K562 (cell line): Measurements from ENCODE around the gene METTL24. TPM values are rescaled to one million over a fixed set of nuclear protein-coding genes. Genes with fewer than 3 reads are reported as not detected.

Experiments
- ATAC-seq: fragments of 200-7000 bp; cut with Tn5 transposase; 3 replicates; pipeline ENCODE4 v1.9.1; 2020; ENCODE audit warnings: moderate library complexity
- BruUV-seq: library from RNA; stranded (reverse); fragments of 400-500 nt; replicated peaks from 2 replicates; lab custom pipeline; 2021; lab: Mats Ljungman, UMichigan
- CTCF ChIA-PET: fragments of 300-600 bp; formaldehyde crosslinking; extraction: SDS; loops from one replicate; lab custom pipeline; 2021; ENCODE audit warnings: low intra/inter-chr PET ratio; lab: Yijun Ruan, JAX
- POLR2A ChIA-PET: fragments of 300-600, 350-650 bp; sonication (Branson Sonifier 250); formaldehyde crosslinking; extraction: SDS; loops from one replicate; lab custom pipeline; 2021; ENCODE audit warnings: antibody characterized with exemption, inconsistent platforms; lab: Yijun Ruan, JAX
- DNase-seq, 4 experiments: peaks; one replicate each; pipeline versions ENCODE4 v3.0.0 to v3.0.0-alpha.2; 2011 to 2018; ENCODE audit warnings: low spot score in 3 of 4, mixed read lengths in 3 of 4; ENCODE audit errors: extremely low read depth in 1 of 4
- FAIRE-seq: peaks from 2 replicates; lab custom pipeline; 2011; peaks lifted over from hg19 to GRCh38; lab: Jason Lieb, UNC
- H2AFZ ChIP-seq: 2 replicates; pipeline ENCODE4 v1.6.0; 2011; ENCODE audit warnings: low read depth, low read length, control low read depth, inconsistent platforms
- H3K27ac ChIP-seq: fragments of 200-600 bp; 3 replicates; pipeline ENCODE4 v1.8.0; 2011; ENCODE audit warnings: low read depth, mild to moderate bottlenecking, control low read depth, inconsistent platforms, low read length, moderate library complexity, mixed read lengths; ENCODE audit errors: extremely low read depth
- H3K27me3 ChIP-seq, 2 experiments: fragments of 300-600 bp in 1 of 2; 2 replicates in 1 of 2; 3 replicates in 1 of 2; pipeline versions ENCODE4 v1.6.0 to v1.8.0; 2011; ENCODE audit warnings: inconsistent platforms in 2 of 2, low read length in 2 of 2, mild to moderate bottlenecking in 1 of 2, mixed read lengths in 1 of 2, moderate library complexity in 1 of 2; ENCODE audit not compliant: control insufficient read depth in 2 of 2, insufficient read depth in 2 of 2
- H3K36me3 ChIP-seq: fragments of 300-600 bp; 3 replicates; pipeline ENCODE4 v1.8.0; 2011; ENCODE audit warnings: mild to moderate bottlenecking, low read length, inconsistent platforms; ENCODE audit not compliant: control insufficient read depth, insufficient read depth
- H3K4me1 ChIP-seq, 2 experiments: fragments of 200-600 bp in 1 of 2; replicated peaks in 1 of 2; 2 replicates in 1 of 2; 3 replicates in 1 of 2; pipeline versions ENCODE4 v1.5.1 to v1.8.0; 2011; ENCODE audit warnings: inconsistent platforms in 2 of 2, low read length in 2 of 2, mild to moderate bottlenecking in 1 of 2, mixed read lengths in 1 of 2, moderate library complexity in 1 of 2; ENCODE audit not compliant: control insufficient read depth in 2 of 2, insufficient read depth in 2 of 2
- H3K4me2 ChIP-seq: 2 replicates; pipeline ENCODE4 v1.6.1; 2011; ENCODE audit warnings: low read length, control low read depth, inconsistent platforms, mixed read lengths; ENCODE audit not compliant: insufficient read depth
- H3K4me3 ChIP-seq: fragments of 200-600 bp; sonication (generic), shearing (Covaris generic); 2 replicates; pipeline ENCODE4 v1.5.1; 2016; ENCODE audit warnings: control low read depth, inconsistent platforms
- H3K79me2 ChIP-seq: fragments of 200-600 bp; 3 replicates; pipeline ENCODE4 v1.8.0; 2011; ENCODE audit warnings: low read length, inconsistent platforms; ENCODE audit not compliant: control insufficient read depth, insufficient read depth
- H3K9ac ChIP-seq, 2 experiments: 2 replicates each; pipeline versions ENCODE4 v1.6.0 to v1.6.1; 2011; ENCODE audit warnings: low read depth in 2 of 2, low read length in 2 of 2, control low read depth in 1 of 2, inconsistent platforms in 1 of 2, mild to moderate bottlenecking in 1 of 2, mixed read lengths in 1 of 2; ENCODE audit not compliant: insufficient read depth in 1 of 2
- H3K9me1 ChIP-seq: one replicate; pipeline ENCODE4 v1.6.0; 2011; ENCODE audit warnings: inconsistent platforms, mild to moderate bottlenecking, low read length, moderate library complexity; ENCODE audit not compliant: control insufficient read depth, insufficient read depth
- H3K9me3 ChIP-seq: replicated peaks from 2 replicates; pipeline ENCODE4 v1.5.1; 2011; ENCODE audit warnings: low read depth, low read length, inconsistent platforms; ENCODE audit not compliant: control insufficient read depth, insufficient read depth
- H4K20me1 ChIP-seq: replicated peaks from 2 replicates; pipeline ENCODE4 v1.6.1; 2011; ENCODE audit warnings: low read length, inconsistent platforms, mixed read lengths; ENCODE audit not compliant: control insufficient read depth, insufficient read depth
- C11orf30 ChIP-seq: fragments of 450-650 bp; IDR thresholded peaks from 2 replicates; pipeline ENCODE4 v1.6.1; 2016; ENCODE audit warnings: low read depth, mild to moderate bottlenecking
- IRF1 ChIP-seq: sonication (generic); formaldehyde crosslinking; IDR thresholded peaks from 2 replicates; pipeline ENCODE4 v1.8.0; 2022; ENCODE audit warnings: missing genetic modification reagents, mild to moderate bottlenecking, borderline replicate concordance
- KDM2B ChIP-seq: fragments of 250-450 bp; sonication (Bioruptor Pico); IDR thresholded peaks from 2 replicates; pipeline ENCODE4 v1.8.0; 2021; ENCODE audit warnings: mild to moderate bottlenecking, moderate library complexity
- MAFF ChIP-seq: IDR thresholded peaks from 2 replicates; pipeline ENCODE4 v1.6.1; 2012; ENCODE audit warnings: low read length, improper control_type of control experiment
- MAFG ChIP-seq: fragments of 450-650 bp; conservative IDR thresholded peaks from 2 replicates; pipeline ENCODE4 v1.6.1; 2016; ENCODE audit warnings: missing genetic modification characterization, missing compliant biosample characterization
- MAFK ChIP-seq: IDR thresholded peaks from 2 replicates; pipeline ENCODE4 v1.6.1; 2011; ENCODE audit warnings: low read length, improper control_type of control experiment
- ZNF316 ChIP-seq: fragments of 450-650 bp; IDR thresholded peaks from 2 replicates; pipeline ENCODE4 v1.6.1; 2016
- ZNF584 ChIP-seq: fragments of 200-800 bp; sonication (Bioruptor generic); IDR thresholded peaks from 2 replicates; pipeline ENCODE4 v1.6.1; 2016; ENCODE audit warnings: low read depth, mild to moderate bottlenecking, missing genetic modification characterization, missing compliant biosample characterization
- WGBS: fragments of 100-300 bp; shearing (Covaris generic); methylation state at CpG from one replicate; pipeline ENCODE4 v1.1.6; 2016; ENCODE audit warnings: low coverage, mixed read lengths; ENCODE audit not compliant: insufficient coverage; ENCODE audit errors: missing lambda C conversion rate; 5-methylcytosine and 5-hydroxymethylcytosine counted together
- in situ Hi-C: fragments of 300-500 bp; cut with MboI; formaldehyde crosslinking; loops from 4 replicates; pipeline ENCODE4 v1.15.0; 2018; ENCODE audit warnings: inconsistent platforms, mixed read lengths
- intact Hi-C: fragments of 100-400 bp; cut with micrococcal nuclease; formaldehyde crosslinking; loops from 2 replicates; pipeline ENCODE4 v1.14.2; 2022
- polyA plus RNA-seq, 8 experiments: library from polyadenylated mRNA; depleted of rRNA in 4 of 8; stranded (reverse) in 5 of 8; unstranded in 3 of 8; fragments of >200 nt; fragmentation: Nextera tagmentation in 2 of 8; fragmentation: Illumina TruSeq in 1 of 8; extraction: Ambion mirVana in 2 of 8; extraction: Trizol in 1 of 8; gene quantifications; 2 replicates each; pipeline versions ENCODE4 v1.2.1 to v1.2.3, GENCODE V29; 2011 to 2014; ENCODE audit warnings: inconsistent platforms in 1 of 8, missing spikeins in 1 of 8
- total RNA-seq, 7 experiments: library from RNA; depleted of rRNA in 6 of 7; stranded (reverse); fragments of >200 nt in 6 of 7; fragmentation: Illumina TruSeq in 2 of 7; extraction: Trizol in 2 of 7; gene quantifications; 2 replicates each; pipeline versions ENCODE4 v1.2.1 to v1.2.3, GENCODE V29; 2011 to 2021; ENCODE audit warnings: low replicate concordance in 1 of 7

Gene METTL24
- total and polyA plus RNA-seq, 9 of the 15 experiments (the other 6 are each of a cell fraction or from before 2014, with no cell fraction given) = not detected

- intact Hi-C loops (no loop called here), in situ Hi-C loops (no loop called here)
- H3K4me2 ChIP-seq = no peak overlapping the region
- H3K4me1 ChIP-seq = no peaks in the 10 kb centered on the region
- no TSS peak for BruUV-seq
- H3K9me3 ChIP-seq = no peaks in the 10 kb centered on the region
- H3K27me3 ChIP-seq = peaks cover 0 to 4% of the 10 kb centered on the region in 2 experiments; a peak in 2 of 5 replicates
- no peak overlapping the region for H3K9ac ChIP-seq
- ATAC-seq (no peak), FAIRE-seq (no peak), DNase-seq (no peak)
- TF ChIP-seq C11orf30 (peak; percentile 70), ZNF316 (peak; percentile 85), ZNF584 (CRISPR knock-in tag) (no peak), MAFF (peak; percentile 81), IRF1 (CRISPR knock-in tag) (no peak), MAFG (tag) (peak; percentile 62), KDM2B (CRISPR knock-in tag) (no peak), MAFK (peak; percentile 81)
- no peak overlapping the region for H2AFZ ChIP-seq
- no peak overlapping the region for H3K4me3 ChIP-seq
- no peaks in the 10 kb centered on the region for H3K79me2 ChIP-seq
- H3K9me1 ChIP-seq = no peaks in the 10 kb centered on the region
- WGBS = 0% methylated on average over 1 of the region's 1 CpG
- CTCF ChIA-PET = no interaction called here
- H3K36me3 ChIP-seq = no peaks in the 10 kb centered on the region
- no peaks in the 10 kb centered on the region for H4K20me1 ChIP-seq
- POLR2A ChIA-PET = no interaction called here
- no peak overlapping the region for H3K27ac ChIP-seq
Observed at GRCh38 chr6:110271732-110272022, 86.5 kb downstream of the METTL24 start.
